Endothelial cell (in vitro differentiated cells): ENCODE data around the gene MBD3L1. TPM values are rescaled to one million over a fixed set of nuclear protein-coding genes. Genes with fewer than 3 reads are reported as not detected.

Source experiments
- DNase-seq: peaks from one replicate; pipeline ENCODE4 v3.0.0; 2021; ENCODE audit warnings: low spot score
- H3K27ac Mint-ChIP-seq: one replicate; pipeline ENCODE4 v1.8.0; 2021; ENCODE audit warnings: mixed read lengths, inconsistent platforms; ENCODE audit not compliant: unreplicated experiment
- H3K27me3 Mint-ChIP-seq: one replicate; pipeline ENCODE4 v1.8.0; 2021; ENCODE audit warnings: mild to moderate bottlenecking, moderate library complexity, mixed read lengths, inconsistent platforms; ENCODE audit not compliant: unreplicated experiment
- H3K36me3 Mint-ChIP-seq: one replicate; pipeline ENCODE4 v1.8.0; 2021; ENCODE audit warnings: mild to moderate bottlenecking, low read depth, mixed read lengths, inconsistent platforms; ENCODE audit not compliant: unreplicated experiment
- H3K4me1 Mint-ChIP-seq: one replicate; pipeline ENCODE4 v1.8.0; 2021; ENCODE audit warnings: mild to moderate bottlenecking, mixed read lengths, inconsistent platforms; ENCODE audit not compliant: unreplicated experiment
- H3K4me3 Mint-ChIP-seq: one replicate; pipeline ENCODE4 v1.8.0; 2021; ENCODE audit warnings: mild to moderate bottlenecking, mixed read lengths, inconsistent platforms; ENCODE audit not compliant: unreplicated experiment
- H3K9me3 Mint-ChIP-seq: one replicate; pipeline ENCODE4 v1.8.0; 2021; ENCODE audit warnings: mixed read lengths, inconsistent platforms; ENCODE audit not compliant: unreplicated experiment
- CTCF ChIP-seq: fragments of 200-600 bp; sonication (generic); IDR thresholded peaks from one replicate; pipeline ENCODE4 v1.5.0; 2021; ENCODE audit warnings: antibody characterized with exemption; ENCODE audit not compliant: unreplicated experiment
- total RNA-seq: library from RNA; stranded (reverse); fragmentation: NEBNext Ultra II Directional; extraction: Animal tissue kit (Norgen Biotek cat#: 25700); gene quantifications from one replicate; pipeline ENCODE4 v1.2.1, GENCODE V29; 2021; ENCODE audit not compliant: unreplicated experiment

MBD3L1 gene
- total RNA-seq, 1 donor from 2014 or later: not detected

GRCh38 chr19:8814176-8814575 lies 18.0 kb upstream of the MBD3L1 start:
- Mint-ChIP-seq H3K4me3 (no peak overlapping the region), H3K27ac (no peak overlapping the region), H3K36me3 (no peaks in the 10 kb centered on the region), H3K4me1 (no peaks in the 10 kb centered on the region), H3K27me3 (peaks cover 2% of the 10 kb centered on the region), H3K9me3 (peaks cover 33% of the 10 kb centered on the region)
- DNase-seq: no peak
- no peak for TF ChIP-seq CTCF

GRCh38 chr19:8815780-8816179 lies 16.4 kb upstream of the MBD3L1 start:
- Mint-ChIP-seq H3K27ac (no peak overlapping the region), H3K27me3 (peaks cover 2% of the 10 kb centered on the region), H3K36me3 (no peaks in the 10 kb centered on the region), H3K9me3 (peaks cover 36% of the 10 kb centered on the region), H3K4me1 (no peaks in the 10 kb centered on the region), H3K4me3 (no peak overlapping the region)
- DNase-seq: no peak
- TF ChIP-seq CTCF: no peak

GRCh38 chr19:8820234-8820633 lies 11.9 kb upstream of the MBD3L1 start:
- H3K27ac Mint-ChIP-seq: no peak overlapping the region
- DNase-seq: no peak
- peaks cover 12% of the 10 kb centered on the region for H3K27me3 Mint-ChIP-seq
- H3K9me3 Mint-ChIP-seq: peaks cover 45% of the 10 kb centered on the region
- no peak for TF ChIP-seq CTCF
- no peak overlapping the region for H3K4me3 Mint-ChIP-seq
- peaks cover 12% of the 10 kb centered on the region for H3K36me3 Mint-ChIP-seq
- no peaks in the 10 kb centered on the region for H3K4me1 Mint-ChIP-seq

GRCh38 chr19:8821748-8822241 lies 10.4 kb upstream of the MBD3L1 start:
- Mint-ChIP-seq H3K27me3 (peaks cover 13% of the 10 kb centered on the region), H3K36me3 (peaks cover 18% of the 10 kb centered on the region), H3K27ac (no peak overlapping the region), H3K4me1 (no peaks in the 10 kb centered on the region), H3K4me3 (no peak overlapping the region), H3K9me3 (peaks cover 50% of the 10 kb centered on the region)
- DNase-seq: no peak
- TF ChIP-seq CTCF: no peak

GRCh38 chr19:8826371-8826770 lies 5.8 kb upstream of the MBD3L1 start:
- Mint-ChIP-seq H3K4me1 (no peaks in the 10 kb centered on the region), H3K27me3 (peaks cover 18% of the 10 kb centered on the region), H3K9me3 (peaks cover 63% of the 10 kb centered on the region), H3K36me3 (peaks cover 23% of the 10 kb centered on the region), H3K4me3 (no peak overlapping the region), H3K27ac (no peak overlapping the region)
- DNase-seq: no peak
- no peak for TF ChIP-seq CTCF
